Activated CD8-positive, alpha-beta memory T cell treated with anti-CD3 and anti-CD28 coated beads for 36 hours (primary cell): Measurements from ENCODE around the gene LAMTOR5. TPM values are rescaled to one million over a fixed set of nuclear protein-coding genes. Genes with fewer than 3 reads are reported as not detected.
"Not testable (repeated sequence)": the region's sequence is repeated elsewhere in the genome, so short reads cannot be mapped to it uniquely, and the experiment has no call there.

ENCODE experiments used
- CTCF ChIA-PET: fragments of 350-600 bp; sonication (Branson Sonifier 250); formaldehyde crosslinking; loops from one replicate; lab custom pipeline; 2021; ENCODE audit warnings: antibody characterized with exemption; lab: Charles Lee
- POLR2A ChIA-PET: fragments of 350-600 bp; sonication (Branson Sonifier 250); formaldehyde crosslinking; loops from one replicate; lab custom pipeline; 2021; ENCODE audit warnings: antibody characterized with exemption; lab: Charles Lee
- total RNA-seq, 2 experiments: library from RNA; stranded (reverse); gene quantifications; one replicate each; pipeline ENCODE4 v1.2.3, GENCODE V29; 2021

LAMTOR5 gene
- total RNA-seq, 2 experiments from 2014 or later: 165 to 173 TPM

- CTCF ChIA-PET, POLR2A ChIA-PET: not testable (repeated sequence)
Observed at GRCh38 chr1:110396259-110396958, 11.1 kb downstream of the LAMTOR5 start.

- CTCF ChIA-PET: no interaction called here
Observed at GRCh38 chr1:110394493-110394820, 13.0 kb downstream of the LAMTOR5 start.

GRCh38 chr1:110393691-110394492 is 13.6 kb downstream of the LAMTOR5 start:
- CTCF ChIA-PET: interaction anchor here (0.5 to 0.9 kb wide), 2 partner anchors 18 to 99 kb away, joined by 3 read pairs; no protein-coding TSS in a partner anchor
- POLR2A ChIA-PET: no interaction called here

More at GRCh38 chr1:110394493-110394820, 13.0 kb downstream of the LAMTOR5 start:
- POLR2A ChIA-PET: no interaction called here

GRCh38 chr1:110393286-110393685 is 14.2 kb downstream of the LAMTOR5 start:
- ChIA-PET CTCF (interaction anchor here (0.5 to 1.0 kb wide), 3 partner anchors 13 to 100 kb away, joined by 3 read pairs; no protein-coding TSS in a partner anchor), POLR2A (no interaction called here)

GRCh38 chr1:110390692-110391245 is 16.7 kb downstream of the LAMTOR5 start, which contains the start of gene SLC16A4:
Gene SLC16A4, minus strand, starts transcription at chr1:110391026. Its CDS starts 1,703 bp downstream, at chr1:110389323.
- ChIA-PET POLR2A (no interaction called here), CTCF (no interaction called here)

GRCh38 chr1:110390096-110390495 is 17.4 kb downstream of the LAMTOR5 start:
- CTCF ChIA-PET: no interaction called here
- POLR2A ChIA-PET: no interaction called here

GRCh38 chr1:110387048-110387754 is 20.3 kb downstream of the LAMTOR5 start:
- ChIA-PET POLR2A (no interaction called here), CTCF (no interaction called here)

GRCh38 chr1:110385369-110385768 is 22.1 kb downstream of the LAMTOR5 start:
- POLR2A ChIA-PET: no interaction called here

GRCh38 chr1:110384581-110385321 is 22.7 kb downstream of the LAMTOR5 start:
- CTCF ChIA-PET: no interaction called here
- POLR2A ChIA-PET: no interaction called here

More at GRCh38 chr1:110385369-110385768, 22.1 kb downstream of the LAMTOR5 start:
- CTCF ChIA-PET: no interaction called here

GRCh38 chr1:110383251-110383990 is 24.1 kb downstream of the LAMTOR5 start:
- ChIA-PET POLR2A (interaction anchor here (0.6 to 0.7 kb wide), 2 partner anchors 565 to 609 kb away, joined by 3 to 5 read pairs; no protein-coding TSS in a partner anchor), CTCF (interaction anchor here (0.6 to 1.1 kb wide), 2 partner anchors 10 to 293 kb away, joined by 3 to 4 read pairs; no protein-coding TSS in a partner anchor)

- CTCF ChIA-PET: interaction anchor here (0.9 to 1.2 kb wide), 2 partner anchors 12 to 79 kb away, joined by 3 read pairs; no protein-coding TSS in a partner anchor
- POLR2A ChIA-PET: no interaction called here
Observed at GRCh38 chr1:110380672-110381283, 26.7 kb downstream of the LAMTOR5 start.

- POLR2A ChIA-PET: no interaction called here
- CTCF ChIA-PET: no interaction called here
Observed at GRCh38 chr1:110375490-110375889, 32.0 kb downstream of the LAMTOR5 start.

GRCh38 chr1:110370827-110371226 is 36.7 kb downstream of the LAMTOR5 start:
- CTCF ChIA-PET: no interaction called here
- POLR2A ChIA-PET: interaction anchor here (1.1 kb wide), 1 partner anchor 31 kb away, joined by 3 read pairs; no protein-coding TSS in a partner anchor

GRCh38 chr1:110364221-110364620 is 43.3 kb downstream of the LAMTOR5 start:
- POLR2A ChIA-PET: no interaction called here
- CTCF ChIA-PET: no interaction called here

- ChIA-PET POLR2A (no interaction called here), CTCF (interaction anchor here (0.6 kb wide), 1 partner anchor 215 kb away, joined by 4 read pairs; no protein-coding TSS in a partner anchor)
Observed at GRCh38 chr1:110361856-110362255, 45.6 kb downstream of the LAMTOR5 start.

GRCh38 chr1:110360431-110360830 is 47.1 kb downstream of the LAMTOR5 start:
- POLR2A ChIA-PET: no interaction called here
- CTCF ChIA-PET: no interaction called here

GRCh38 chr1:110356379-110356778 is 51.1 kb downstream of the LAMTOR5 start:
- ChIA-PET POLR2A (no interaction called here), CTCF (no interaction called here)
